Forelimb muscle (tissue), 1 donor: Measurements from ENCODE around the gene SLC8A1. TPM values are rescaled to one million over a fixed set of nuclear protein-coding genes. Genes with fewer than 3 reads are reported as not detected.

Source experiments
- DNase-seq: peaks from one replicate; pipeline ENCODE4 v3.0.0-alpha.2; 2013; ENCODE audit warnings: low read depth
- polyA plus RNA-seq: library from polyadenylated mRNA; unstranded; fragments of 120-200 nt; gene quantifications from one replicate; pipeline ENCODE4 v1.2.1, GENCODE V29; 2013; ENCODE audit not compliant: insufficient read length

Gene SLC8A1
- polyA plus RNA-seq, 1 donor: 6.5 TPM

GRCh38 chr2:40311026-40311425 is 140.9 kb downstream of the SLC8A1 start:
- no peak for DNase-seq

- no peak for DNase-seq
These were observed 141.6 kb downstream of the SLC8A1 start for GRCh38 chr2:40310303-40310702.

- DNase-seq: no peak
These were observed 147.6 kb downstream of the SLC8A1 start for GRCh38 chr2:40304340-40304739.

- no peak for DNase-seq
These were observed 148.1 kb downstream of the SLC8A1 start for GRCh38 chr2:40303746-40304145.

GRCh38 chr2:40302751-40303325 is 149.1 kb downstream of the SLC8A1 start:
- no peak for DNase-seq

- no peak for DNase-seq
These were observed 151.5 kb downstream of the SLC8A1 start for GRCh38 chr2:40300391-40300790.

- no peak for DNase-seq
These were observed 152.1 kb downstream of the SLC8A1 start for GRCh38 chr2:40299781-40300180.

- DNase-seq: no peak
These were observed 152.7 kb downstream of the SLC8A1 start for GRCh38 chr2:40299173-40299572.

GRCh38 chr2:40298026-40298425 is 153.9 kb downstream of the SLC8A1 start:
- DNase-seq: no peak

GRCh38 chr2:40292291-40292690 is 159.6 kb downstream of the SLC8A1 start:
- no peak for DNase-seq

GRCh38 chr2:40289771-40290404 is 162.0 kb downstream of the SLC8A1 start:
- DNase-seq: no peak

GRCh38 chr2:40287773-40288172 is 164.1 kb downstream of the SLC8A1 start:
- DNase-seq: no peak

- DNase-seq: no peak
These were observed 164.7 kb downstream of the SLC8A1 start for GRCh38 chr2:40287195-40287594.

GRCh38 chr2:40286721-40287120 is 165.2 kb downstream of the SLC8A1 start:
- no peak for DNase-seq

GRCh38 chr2:40285391-40285790 is 166.5 kb downstream of the SLC8A1 start:
- no peak for DNase-seq

GRCh38 chr2:40284797-40285196 is 167.1 kb downstream of the SLC8A1 start:
- no peak for DNase-seq

GRCh38 chr2:40283111-40283909 is 168.6 kb downstream of the SLC8A1 start:
- DNase-seq: no peak

- no peak for DNase-seq
These were observed 169.5 kb downstream of the SLC8A1 start for GRCh38 chr2:40282428-40282827.

GRCh38 chr2:40281021-40281940 is 170.6 kb downstream of the SLC8A1 start:
- no peak for DNase-seq

- DNase-seq: no peak
These were observed 172.4 kb downstream of the SLC8A1 start for GRCh38 chr2:40279482-40279881.

GRCh38 chr2:40279001-40279400 is 172.9 kb downstream of the SLC8A1 start:
- DNase-seq: no peak

- no peak for DNase-seq
These were observed 175.8 kb downstream of the SLC8A1 start for GRCh38 chr2:40276076-40276475.
